Measurements from ENCODE around the gene FHL1.

- TF ChIP-seq CTCF (IDR thresholded peaks at IDR 0.05) (no peak), POLR2A (IDR thresholded peaks at IDR 0.05) (no peak)
Observed at GRCh38 chrX:136198010-136198409, 50.7 kb downstream of the FHL1 start.

Data from lower leg skin (tissue), 3 donors.